Choroid plexus epithelial cell (primary cell): ENCODE data around the gene TPPP3.

Experiments used
- DNase-seq: peaks from one replicate; pipeline ENCODE4 v3.0.0-alpha.2; 2010; ENCODE audit warnings: low read depth
- H3K4me3 ChIP-seq: 2 replicates; pipeline ENCODE4 v1.5.1; 2011; ENCODE audit warnings: low read depth, mild to moderate bottlenecking, control low read depth, low read length, moderate library complexity
- TF ChIP-seq, protein P1 (sequence below): conservative IDR thresholded peaks from 2 replicates; pipeline ENCODE4 v1.5.1; 2011; ENCODE audit warnings: low read depth, mild to moderate bottlenecking, control low read depth, inconsistent platforms, low read length, moderate library complexity

The TPPP3 gene

GRCh38 chr16:67437513-67437912 is 44.2 kb upstream of the TPPP3 start:
- no peak overlapping the region for H3K4me3 ChIP-seq
- TF ChIP-seq, protein P1, sequence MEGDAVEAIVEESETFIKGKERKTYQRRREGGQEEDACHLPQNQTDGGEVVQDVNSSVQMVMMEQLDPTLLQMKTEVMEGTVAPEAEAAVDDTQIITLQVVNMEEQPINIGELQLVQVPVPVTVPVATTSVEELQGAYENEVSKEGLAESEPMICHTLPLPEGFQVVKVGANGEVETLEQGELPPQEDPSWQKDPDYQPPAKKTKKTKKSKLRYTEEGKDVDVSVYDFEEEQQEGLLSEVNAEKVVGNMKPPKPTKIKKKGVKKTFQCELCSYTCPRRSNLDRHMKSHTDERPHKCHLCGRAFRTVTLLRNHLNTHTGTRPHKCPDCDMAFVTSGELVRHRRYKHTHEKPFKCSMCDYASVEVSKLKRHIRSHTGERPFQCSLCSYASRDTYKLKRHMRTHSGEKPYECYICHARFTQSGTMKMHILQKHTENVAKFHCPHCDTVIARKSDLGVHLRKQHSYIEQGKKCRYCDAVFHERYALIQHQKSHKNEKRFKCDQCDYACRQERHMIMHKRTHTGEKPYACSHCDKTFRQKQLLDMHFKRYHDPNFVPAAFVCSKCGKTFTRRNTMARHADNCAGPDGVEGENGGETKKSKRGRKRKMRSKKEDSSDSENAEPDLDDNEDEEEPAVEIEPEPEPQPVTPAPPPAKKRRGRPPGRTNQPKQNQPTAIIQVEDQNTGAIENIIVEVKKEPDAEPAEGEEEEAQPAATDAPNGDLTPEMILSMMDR = no peak
- DNase-seq = no peak

DNA sequence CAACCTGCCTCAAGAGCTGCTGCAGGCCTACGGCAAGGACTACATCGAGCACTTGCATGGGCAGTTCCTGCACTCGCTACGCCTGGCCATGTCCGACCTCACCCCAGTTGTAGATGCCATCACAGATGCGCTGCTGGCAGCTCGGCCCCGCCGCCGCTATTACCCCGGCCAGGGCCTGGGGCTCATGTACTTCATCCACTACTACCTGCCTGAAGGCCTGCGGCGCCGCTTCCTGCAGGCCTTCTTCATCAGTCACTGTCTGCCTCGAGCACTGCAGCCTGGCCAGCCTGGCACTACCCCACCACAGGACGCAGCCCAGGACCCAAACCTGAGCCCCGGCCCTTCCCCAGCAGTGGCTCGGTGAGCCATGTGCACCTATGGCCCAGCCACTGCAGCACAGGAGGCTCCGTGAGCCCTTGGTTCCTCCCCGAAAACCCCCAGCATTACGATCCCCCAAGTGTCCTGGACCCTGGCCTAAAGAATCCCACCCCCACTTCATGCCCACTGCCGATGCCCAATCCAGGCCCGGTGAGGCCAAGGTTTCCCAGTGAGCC is 43.4 kb upstream of the TPPP3 start:
- DNase-seq = no peak
- TF ChIP-seq, protein P1 = no peak
- no peak overlapping the region for H3K4me3 ChIP-seq

GRCh38 chr16:67435758-67436164 is 42.5 kb upstream of the TPPP3 start:
- H3K4me3 ChIP-seq = no peak overlapping the region
- DNase-seq = no peak
- TF ChIP-seq, protein P1 = no peak

DNA sequence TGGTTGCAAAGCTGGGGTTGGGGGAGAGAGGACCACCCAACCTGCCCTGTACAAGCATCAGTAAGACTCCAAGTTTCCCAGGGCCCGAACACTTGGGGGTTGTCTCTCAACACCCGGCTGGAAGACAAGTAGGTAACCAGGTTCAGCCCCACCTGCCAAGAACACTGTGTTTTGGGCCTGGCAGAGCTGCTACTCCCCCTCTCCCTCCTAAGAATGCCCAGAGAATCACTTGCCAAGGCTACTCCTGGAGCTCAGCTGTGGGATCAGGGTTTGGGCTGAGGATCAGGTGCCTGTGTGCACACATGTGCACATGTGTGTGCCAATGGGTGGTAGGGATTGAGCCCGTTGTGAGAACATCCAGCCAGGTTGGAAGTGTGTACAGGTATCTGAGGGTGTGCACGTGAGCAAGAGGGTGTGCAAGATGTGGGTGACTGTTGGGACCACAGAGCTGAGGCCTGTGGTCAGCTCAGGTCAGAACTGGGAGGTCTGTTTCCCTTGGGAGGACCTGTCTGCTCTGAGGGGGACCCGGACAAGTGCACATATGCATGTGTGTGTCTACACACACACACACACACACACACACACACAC is 39.9 kb upstream of the TPPP3 start:
- TF ChIP-seq, protein P1 = no peak
- no peak for DNase-seq
- no peak overlapping the region for H3K4me3 ChIP-seq

GRCh38 chr16:67432506-67432890 is 39.2 kb upstream of the TPPP3 start:
- no peak for DNase-seq
- H3K4me3 ChIP-seq = no peak overlapping the region
- TF ChIP-seq, protein P1 = no peak

- no peak for DNase-seq
- H3K4me3 ChIP-seq = no peak overlapping the region
Measured at GRCh38 chr16:67431775-67432505, 38.6 kb upstream of the TPPP3 start.

More at GRCh38 chr16:67431775-67432505, 38.6 kb upstream of the TPPP3 start:
- TF ChIP-seq, protein P1 = no peak
